ENCODE data around the gene MARK2.
A peak's percentile ranks its signal among the peaks of the same experiment; 100 is the strongest.

The MARK2 gene

GRCh38 chr11:63937713-63938478 is 99.0 kb downstream of the MARK2 start:
- H3K4me3 ChIP-seq (ENCODE audit: insufficient read depth, low read depth, low read length, poor library complexity, severe bottlenecking) = peak overlapping the region; percentile 79
- no peaks in the 10 kb centered on the region for H3K27me3 ChIP-seq (replicated peaks; ENCODE audit: control insufficient read depth, insufficient read depth, low read length, poor library complexity, severe bottlenecking)
- peaks cover 12% of the 10 kb centered on the region for H3K4me1 ChIP-seq (ENCODE audit: control insufficient read depth, insufficient read depth, low read length, poor library complexity, severe bottlenecking)
- peak overlapping the region; percentile 60 for H3K27ac ChIP-seq (ENCODE audit: insufficient read depth, low read length, poor library complexity, severe bottlenecking)
- no peaks in the 10 kb centered on the region for H3K36me3 ChIP-seq (ENCODE audit: control insufficient read depth, insufficient read depth, low read length)
- DNase-seq = no peak
- no peaks in the 10 kb centered on the region for H3K9me3 ChIP-seq (ENCODE audit: control insufficient read depth, low read length)

- DNase-seq = peak; percentile 87 to 95 (median 92)
- Histone ChIP-seq H3K4me1 (ENCODE audit: control insufficient read depth, insufficient read depth, low read length, poor library complexity, severe bottlenecking) (peaks cover 12% of the 10 kb centered on the region), H3K4me3 (ENCODE audit: insufficient read depth, low read depth, low read length, poor library complexity, severe bottlenecking) (peak within 1 kb of the TSS; percentile 79), H3K9me3 (ENCODE audit: control insufficient read depth, low read length) (no peaks in the 10 kb centered on the region), H3K27me3 (replicated peaks; ENCODE audit: control insufficient read depth, insufficient read depth, low read length, poor library complexity, severe bottlenecking) (no peaks in the 10 kb centered on the region), H3K27ac (ENCODE audit: insufficient read depth, low read length, poor library complexity, severe bottlenecking) (peak within 1 kb of the TSS; percentile 60), H3K36me3 (ENCODE audit: control insufficient read depth, insufficient read depth, low read length) (no peaks in the 10 kb centered on the region)
These were observed 99.8 kb downstream of the MARK2 start, which contains the start of gene NAA40 for GRCh38 chr11:63938479-63939396. NAA40 (plus strand) TSS chr11:63939002; CDS start chr11:63939097, 95 bp downstream.

- no peaks in the 10 kb centered on the region for H3K36me3 ChIP-seq (ENCODE audit: control insufficient read depth, insufficient read depth, low read length)
- no peaks in the 10 kb centered on the region for H3K9me3 ChIP-seq (ENCODE audit: control insufficient read depth, low read length)
- H3K4me1 ChIP-seq (ENCODE audit: control insufficient read depth, insufficient read depth, low read length, poor library complexity, severe bottlenecking) = peaks cover 12% of the 10 kb centered on the region
- no peak for DNase-seq
- no peaks in the 10 kb centered on the region for H3K27me3 ChIP-seq (replicated peaks; ENCODE audit: control insufficient read depth, insufficient read depth, low read length, poor library complexity, severe bottlenecking)
- H3K27ac ChIP-seq (ENCODE audit: insufficient read depth, low read length, poor library complexity, severe bottlenecking) = peak overlapping the region; percentile 60
- peak overlapping the region; percentile 79 for H3K4me3 ChIP-seq (ENCODE audit: insufficient read depth, low read depth, low read length, poor library complexity, severe bottlenecking)
These were observed 100.5 kb downstream of the MARK2 start for GRCh38 chr11:63939397-63939891.

GRCh38 chr11:63940786-63941185 is 101.9 kb downstream of the MARK2 start:
- Histone ChIP-seq H3K9me3 (ENCODE audit: control insufficient read depth, low read length) (no peaks in the 10 kb centered on the region), H3K4me1 (ENCODE audit: control insufficient read depth, insufficient read depth, low read length, poor library complexity, severe bottlenecking) (peaks cover 12% of the 10 kb centered on the region), H3K4me3 (ENCODE audit: insufficient read depth, low read depth, low read length, poor library complexity, severe bottlenecking) (no peak overlapping the region), H3K27ac (ENCODE audit: insufficient read depth, low read length, poor library complexity, severe bottlenecking) (no peak overlapping the region), H3K36me3 (ENCODE audit: control insufficient read depth, insufficient read depth, low read length) (no peaks in the 10 kb centered on the region), H3K27me3 (replicated peaks; ENCODE audit: control insufficient read depth, insufficient read depth, low read length, poor library complexity, severe bottlenecking) (no peaks in the 10 kb centered on the region)
- no peak for DNase-seq

GRCh38 chr11:63941901-63942300 is 103.0 kb downstream of the MARK2 start:
- no peak overlapping the region for H3K27ac ChIP-seq (ENCODE audit: insufficient read depth, low read length, poor library complexity, severe bottlenecking)
- H3K4me1 ChIP-seq (ENCODE audit: control insufficient read depth, insufficient read depth, low read length, poor library complexity, severe bottlenecking) = peaks cover 12% of the 10 kb centered on the region

GRCh38 chr11:63942803-63943202 is 103.9 kb downstream of the MARK2 start:
- peaks cover 9% of the 10 kb centered on the region for H3K36me3 ChIP-seq (ENCODE audit: control insufficient read depth, insufficient read depth, low read length)
- peaks cover 12% of the 10 kb centered on the region for H3K4me1 ChIP-seq (ENCODE audit: control insufficient read depth, insufficient read depth, low read length, poor library complexity, severe bottlenecking)
- H3K27ac ChIP-seq (ENCODE audit: insufficient read depth, low read length, poor library complexity, severe bottlenecking) = no peak overlapping the region
- DNase-seq = no peak
- H3K4me3 ChIP-seq (ENCODE audit: insufficient read depth, low read depth, low read length, poor library complexity, severe bottlenecking) = no peak overlapping the region
- H3K27me3 ChIP-seq (replicated peaks; ENCODE audit: control insufficient read depth, insufficient read depth, low read length, poor library complexity, severe bottlenecking) = no peaks in the 10 kb centered on the region
- no peaks in the 10 kb centered on the region for H3K9me3 ChIP-seq (ENCODE audit: control insufficient read depth, low read length)

More at GRCh38 chr11:63941901-63942300, 103.0 kb downstream of the MARK2 start:
- no peak overlapping the region for H3K4me3 ChIP-seq (ENCODE audit: insufficient read depth, low read depth, low read length, poor library complexity, severe bottlenecking)
- no peak for DNase-seq
- no peaks in the 10 kb centered on the region for H3K9me3 ChIP-seq (ENCODE audit: control insufficient read depth, low read length)
- H3K36me3 ChIP-seq (ENCODE audit: control insufficient read depth, insufficient read depth, low read length) = peaks cover 9% of the 10 kb centered on the region
- H3K27me3 ChIP-seq (replicated peaks; ENCODE audit: control insufficient read depth, insufficient read depth, low read length, poor library complexity, severe bottlenecking) = no peaks in the 10 kb centered on the region

- no peak overlapping the region for H3K4me3 ChIP-seq (ENCODE audit: insufficient read depth, low read depth, low read length, poor library complexity, severe bottlenecking)
- H3K9me3 ChIP-seq (ENCODE audit: control insufficient read depth, low read length) = no peaks in the 10 kb centered on the region
- no peaks in the 10 kb centered on the region for H3K4me1 ChIP-seq (ENCODE audit: control insufficient read depth, insufficient read depth, low read length, poor library complexity, severe bottlenecking)
- H3K27me3 ChIP-seq (replicated peaks; ENCODE audit: control insufficient read depth, insufficient read depth, low read length, poor library complexity, severe bottlenecking) = no peaks in the 10 kb centered on the region
- H3K27ac ChIP-seq (ENCODE audit: insufficient read depth, low read length, poor library complexity, severe bottlenecking) = no peak overlapping the region
- peaks cover 9% of the 10 kb centered on the region for H3K36me3 ChIP-seq (ENCODE audit: control insufficient read depth, insufficient read depth, low read length)
- no peak for DNase-seq
These were observed 106.1 kb downstream of the MARK2 start for GRCh38 chr11:63944987-63945386.

GRCh38 chr11:63945477-63946163 is 106.7 kb downstream of the MARK2 start:
- Histone ChIP-seq H3K36me3 (ENCODE audit: control insufficient read depth, insufficient read depth, low read length) (peaks cover 9% of the 10 kb centered on the region), H3K9me3 (ENCODE audit: control insufficient read depth, low read length) (no peaks in the 10 kb centered on the region), H3K27ac (ENCODE audit: insufficient read depth, low read length, poor library complexity, severe bottlenecking) (no peak overlapping the region), H3K4me1 (ENCODE audit: control insufficient read depth, insufficient read depth, low read length, poor library complexity, severe bottlenecking) (no peaks in the 10 kb centered on the region), H3K27me3 (replicated peaks; ENCODE audit: control insufficient read depth, insufficient read depth, low read length, poor library complexity, severe bottlenecking) (no peaks in the 10 kb centered on the region), H3K4me3 (ENCODE audit: insufficient read depth, low read depth, low read length, poor library complexity, severe bottlenecking) (no peak overlapping the region)
- DNase-seq = peak in 2 of 3 donors; percentile 9 to 28

GRCh38 chr11:63951779-63952536 is 113.0 kb downstream of the MARK2 start:
- Histone ChIP-seq H3K4me1 (ENCODE audit: control insufficient read depth, insufficient read depth, low read length, poor library complexity, severe bottlenecking) (peaks cover 8% of the 10 kb centered on the region), H3K9me3 (ENCODE audit: control insufficient read depth, low read length) (no peaks in the 10 kb centered on the region), H3K4me3 (ENCODE audit: insufficient read depth, low read depth, low read length, poor library complexity, severe bottlenecking) (no peak overlapping the region), H3K27ac (ENCODE audit: insufficient read depth, low read length, poor library complexity, severe bottlenecking) (no peak overlapping the region), H3K27me3 (replicated peaks; ENCODE audit: control insufficient read depth, insufficient read depth, low read length, poor library complexity, severe bottlenecking) (no peaks in the 10 kb centered on the region), H3K36me3 (ENCODE audit: control insufficient read depth, insufficient read depth, low read length) (peaks cover 16% of the 10 kb centered on the region)
- no peak for DNase-seq
